Activated CD8-positive, alpha-beta memory T cell treated with anti-CD3 and anti-CD28 coated beads, Interleukin-2, amount 50 U/mL, for 4 hours (primary cell): Measurements from ENCODE around the gene ENDOG.
"Not testable (repeated sequence)": the region's sequence is repeated elsewhere in the genome, so short reads cannot be mapped to it uniquely, and the experiment has no call there.

ENCODE experiments used
- DNase-seq: peaks from one replicate; pipeline ENCODE4 v3.0.0-alpha.2; 2020

The ENDOG gene

DNA sequence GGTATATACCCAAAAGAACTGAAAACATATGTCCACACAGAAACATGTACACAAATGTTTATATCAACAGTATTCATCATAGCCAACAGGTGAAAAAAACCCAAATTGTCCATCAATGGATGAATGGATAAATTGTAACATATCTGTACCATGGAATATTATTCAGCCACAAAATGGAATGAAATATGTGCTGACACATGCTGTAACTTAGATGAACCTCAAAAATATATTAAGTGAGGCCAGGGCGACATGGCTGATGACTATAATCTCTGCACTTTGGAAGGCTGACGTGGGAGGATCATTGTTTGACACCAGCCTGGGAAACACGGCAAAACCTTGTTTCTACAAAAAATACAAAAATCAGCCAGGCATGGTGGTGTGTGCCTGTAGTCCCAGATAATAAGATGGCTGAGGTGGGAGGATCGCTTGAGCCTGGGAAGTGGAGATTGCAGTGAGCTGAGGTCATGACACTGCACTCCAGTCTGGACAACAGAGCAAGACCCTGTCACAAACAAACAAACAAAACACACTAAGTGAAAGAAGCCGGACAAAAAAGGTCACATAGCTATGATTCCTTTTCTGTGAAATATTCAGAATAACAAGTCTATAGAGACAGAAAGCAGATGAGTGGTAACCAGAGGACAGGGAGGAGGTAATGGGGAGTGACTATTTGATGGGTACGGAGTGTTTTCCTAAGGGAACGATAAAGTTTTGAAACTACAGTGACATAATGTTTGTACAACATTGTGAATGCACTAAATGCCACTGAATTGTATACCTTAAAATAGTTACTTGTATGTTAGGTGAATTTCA, 52.0 kb downstream of the ENDOG start:
- no peak for DNase-seq

DNA sequence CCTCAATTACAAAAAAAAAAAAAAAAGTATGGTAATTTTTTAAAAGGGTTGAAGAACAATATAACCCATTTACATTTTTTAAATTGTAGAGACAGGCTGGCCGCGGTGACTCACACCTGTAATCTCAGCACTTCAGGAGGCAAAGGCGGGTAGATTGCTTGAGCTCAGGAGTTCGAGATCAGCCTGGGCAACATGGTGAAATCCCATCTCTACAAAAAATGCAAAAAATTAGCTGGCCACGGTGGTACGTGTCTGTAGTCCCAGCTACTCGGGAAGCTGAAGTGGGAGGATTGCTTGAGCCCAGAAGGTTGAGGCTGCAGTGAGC, 52.6 kb downstream of the ENDOG start:
- not testable (repeated sequence) for DNase-seq
